IMR-90 (cell line): ENCODE measurements around the gene OR4K13. TPM values are rescaled to one million over a fixed set of nuclear protein-coding genes. Genes with fewer than 3 reads are reported as not detected.

ENCODE experiments used
- ATAC-seq: fragments of 200-7000 bp; cut with Tn5 transposase; 2 replicates; pipeline ENCODE4 v1.9.1; 2020; ENCODE audit warnings: low read depth, mild to moderate bottlenecking, moderate library complexity
- BruUV-seq: library from RNA; stranded (reverse); fragments of 400-500 nt; replicated peaks from 2 replicates; lab custom pipeline; 2021; lab: Mats Ljungman, UMichigan
- CTCF ChIA-PET: fragments of 300-600 bp; formaldehyde crosslinking; extraction: SDS; loops from one replicate; lab custom pipeline; 2021; ENCODE audit warnings: antibody characterized with exemption; lab: Yijun Ruan, JAX
- POLR2A ChIA-PET: fragments of 300-600 bp; sonication (Branson Sonifier 250); formaldehyde crosslinking; loops from one replicate; lab custom pipeline; 2022; ENCODE audit warnings: antibody characterized with exemption; ENCODE audit not compliant: unreplicated experiment; lab: Charles Lee
- DNase-seq: peaks from one replicate; pipeline ENCODE4 v3.0.0; 2013
- H2AFZ ChIP-seq: replicated peaks from 2 replicates; pipeline ENCODE3; 2013; ENCODE audit warnings: low read length, mild to moderate bottlenecking; ENCODE audit not compliant: poor library complexity
- H2AK5ac ChIP-seq: 2 replicates; pipeline ENCODE4 v1.6.1; 2013; ENCODE audit warnings: low read depth, low read length, inconsistent platforms
- H2AK9ac ChIP-seq: replicated peaks from 2 replicates; pipeline ENCODE3; 2013; ENCODE audit warnings: mild to moderate bottlenecking, low read depth, low read length, moderate library complexity; ENCODE audit not compliant: poor library complexity
- H2BK120ac ChIP-seq: 2 replicates; pipeline ENCODE4 v1.6.1; 2013; ENCODE audit warnings: low read depth, low read length, inconsistent platforms
- H2BK15ac ChIP-seq: 3 replicates; pipeline ENCODE4 v1.6.1; 2013; ENCODE audit warnings: low read depth, low read length, inconsistent platforms
- H2BK20ac ChIP-seq: 2 replicates; pipeline ENCODE4 v1.6.1; 2013; ENCODE audit warnings: low read depth, mild to moderate bottlenecking, inconsistent platforms, low read length, moderate library complexity
- H2BK5ac ChIP-seq: 2 replicates; pipeline ENCODE4 v1.6.1; 2013; ENCODE audit warnings: mild to moderate bottlenecking, low read depth, low read length, inconsistent platforms; ENCODE audit not compliant: poor library complexity, severe bottlenecking
- H3K14ac ChIP-seq: replicated peaks from 2 replicates; pipeline ENCODE4 v1.6.1; 2013; ENCODE audit warnings: low read depth, low read length, inconsistent platforms
- H3K18ac ChIP-seq: 2 replicates; pipeline ENCODE4 v1.6.1; 2013; ENCODE audit warnings: low read depth, low read length, control low read depth
- H3K23ac ChIP-seq: 2 replicates; pipeline ENCODE4 v1.6.1; 2013; ENCODE audit warnings: low read depth, low read length, inconsistent platforms
- H3K27ac ChIP-seq: 2 replicates; pipeline ENCODE4 v1.5.1; 2013; ENCODE audit warnings: mild to moderate bottlenecking, control low read depth, low read length; ENCODE audit not compliant: insufficient read depth
- H3K27me3 ChIP-seq: 2 replicates; pipeline ENCODE4 v1.6.1; 2013; ENCODE audit warnings: low read length; ENCODE audit not compliant: control insufficient read depth, insufficient read depth
- H3K36me3 ChIP-seq: 2 replicates; pipeline ENCODE4 v1.6.1; 2013; ENCODE audit warnings: low read length, mixed read lengths; ENCODE audit not compliant: control insufficient read depth, insufficient read depth
- H3K4ac ChIP-seq: 2 replicates; pipeline ENCODE4 v1.6.1; 2013; ENCODE audit warnings: low read depth, low read length, inconsistent platforms
- H3K4me1 ChIP-seq: 2 replicates; pipeline ENCODE4 v1.6.1; 2013; ENCODE audit warnings: low read length, mixed read lengths; ENCODE audit not compliant: control insufficient read depth, insufficient read depth
- H3K4me2 ChIP-seq: 2 replicates; pipeline ENCODE4 v1.6.1; 2013; ENCODE audit warnings: low read depth, mild to moderate bottlenecking, control low read depth, low read length, moderate library complexity
- H3K4me3 ChIP-seq: 2 replicates; pipeline ENCODE4 v1.5.1; 2013; ENCODE audit warnings: low read depth, mild to moderate bottlenecking, control low read depth, low read length, moderate library complexity; ENCODE audit not compliant: insufficient read depth
- H3K56ac ChIP-seq: 2 replicates; pipeline ENCODE4 v1.6.1; 2013; ENCODE audit warnings: low read length, inconsistent platforms; ENCODE audit not compliant: insufficient read depth; ENCODE audit errors: extremely low read depth
- H3K79me1 ChIP-seq, 2 experiments: 2 replicates each; pipeline ENCODE4 v1.6.1; 2013; ENCODE audit warnings: low read length in 2 of 2, inconsistent platforms in 1 of 2, low read depth in 1 of 2
- H3K9ac ChIP-seq: 2 replicates; pipeline ENCODE4 v1.6.1; 2013; ENCODE audit warnings: low read depth, low read length, control low read depth
- H3K9me1 ChIP-seq: 2 replicates; pipeline ENCODE4 v1.6.1; 2013; ENCODE audit warnings: low read length, inconsistent platforms; ENCODE audit not compliant: insufficient read depth
- H3K9me3 ChIP-seq: 2 replicates; pipeline ENCODE4 v1.6.1; 2013; ENCODE audit warnings: low read length; ENCODE audit not compliant: control insufficient read depth, insufficient read depth
- H4K20me1 ChIP-seq: 2 replicates; pipeline ENCODE4 v1.6.1; 2013; ENCODE audit warnings: low read length, inconsistent platforms; ENCODE audit not compliant: insufficient read depth
- H4K5ac ChIP-seq: 2 replicates; pipeline ENCODE4 v1.6.1; 2013; ENCODE audit warnings: mild to moderate bottlenecking, low read depth, low read length, control low read depth
- H4K8ac ChIP-seq, 2 experiments: 2 replicates each; pipeline ENCODE4 v1.6.1; 2013; ENCODE audit warnings: low read depth in 2 of 2, low read length in 2 of 2, control low read depth in 1 of 2, inconsistent platforms in 1 of 2
- H4K91ac ChIP-seq: 2 replicates; pipeline ENCODE4 v1.6.1; 2013; ENCODE audit warnings: low read depth, low read length, inconsistent platforms; ENCODE audit not compliant: insufficient read depth
- BHLHE40 ChIP-seq: fragments of 150-350 bp; IDR thresholded peaks from 2 replicates; pipeline ENCODE4 v1.6.1; 2016; ENCODE audit warnings: mild to moderate bottlenecking, low read depth, low read length
- CEBPB ChIP-seq: IDR thresholded peaks from 2 replicates; pipeline ENCODE4 v1.6.1; 2012; ENCODE audit warnings: low read depth, low read length, improper control_type of control experiment
- CHD1 ChIP-seq: IDR thresholded peaks from 2 replicates; pipeline ENCODE4 v1.6.1; 2012; ENCODE audit warnings: low read depth, low read length, improper control_type of control experiment
- ELK1 ChIP-seq: fragments of 150-350 bp; IDR thresholded peaks from 2 replicates; pipeline ENCODE4 v1.6.1; 2016; ENCODE audit warnings: low read depth, mild to moderate bottlenecking, low read length, moderate library complexity, borderline replicate concordance
- FOS ChIP-seq: fragments of 150-350 bp; IDR thresholded peaks from 2 replicates; pipeline ENCODE4 v1.6.1; 2016; ENCODE audit warnings: low read depth, low read length
- MAFK ChIP-seq: IDR thresholded peaks from 2 replicates; pipeline ENCODE4 v1.6.1; 2012; ENCODE audit warnings: low read depth, low read length, improper control_type of control experiment
- MAZ ChIP-seq: IDR thresholded peaks from 2 replicates; pipeline ENCODE4 v1.6.1; 2012; ENCODE audit warnings: low read depth, mild to moderate bottlenecking, low read length, improper control_type of control experiment, moderate library complexity, borderline replicate concordance
- MXI1 ChIP-seq: IDR thresholded peaks from 2 replicates; pipeline ENCODE4 v1.6.1; 2012; ENCODE audit warnings: low read depth, mild to moderate bottlenecking, low read length, moderate library complexity, borderline replicate concordance
- NFE2L2 ChIP-seq: fragments of 150-350 bp; IDR thresholded peaks from 2 replicates; pipeline ENCODE4 v1.6.1; 2016; ENCODE audit warnings: low read depth, mild to moderate bottlenecking, low read length
- POLR2A ChIP-seq: IDR thresholded peaks from 2 replicates; pipeline ENCODE4 v1.6.1; 2012; ENCODE audit warnings: mild to moderate bottlenecking, low read depth, low read length
- RAD21 ChIP-seq: IDR thresholded peaks from 2 replicates; pipeline ENCODE4 v1.6.1; 2012; ENCODE audit warnings: low read length, improper control_type of control experiment
- RCOR1 ChIP-seq: IDR thresholded peaks from 2 replicates; pipeline ENCODE4 v1.6.1; 2012; ENCODE audit warnings: mild to moderate bottlenecking, low read length, improper control_type of control experiment; ENCODE audit not compliant: insufficient replicate concordance
- RFX5 ChIP-seq: IDR thresholded peaks from 2 replicates; pipeline ENCODE4 v1.8.0; 2012; ENCODE audit warnings: low read depth, mild to moderate bottlenecking, low read length, moderate library complexity
- SMC3 ChIP-seq: fragments of 150-350 bp; IDR thresholded peaks from 2 replicates; pipeline ENCODE4 v1.6.1; 2016; ENCODE audit warnings: low read depth, mild to moderate bottlenecking, antibody characterized with exemption, low read length, moderate library complexity
- WGBS, 2 experiments: methylation state at CpG; one replicate each; pipeline versions ENCODE4 v1.1.5 to v1.1.7; 2013; ENCODE audit warnings: missing lambda C conversion rate in 2 of 2; ENCODE audit not compliant: insufficient read length in 1 of 2; ENCODE audit errors: extremely low coverage in 2 of 2; 5-methylcytosine and 5-hydroxymethylcytosine counted together
- dilution Hi-C: fragments of 300-500 bp; cut with HindIII; formaldehyde crosslinking; loops from one replicate; pipeline ENCODE4 v1.14.3; 2018; ENCODE audit warnings: low sequenced_read_pairs; ENCODE audit not compliant: unreplicated experiment
- in situ Hi-C: fragments of 300-500 bp; cut with MboI; formaldehyde crosslinking; loops from 3 replicates; pipeline ENCODE4 v1.14.3; 2019; ENCODE audit warnings: low sequenced_read_pairs, inconsistent platforms, mixed read lengths
- intact Hi-C: fragments of 100-400 bp; cut with micrococcal nuclease; formaldehyde crosslinking; loops from 2 replicates; pipeline ENCODE4 v1.10.0; 2022
- polyA plus RNA-seq, 3 experiments: library from polyadenylated mRNA; depleted of rRNA; stranded (reverse); fragments of >200 nt; gene quantifications; 2 replicates each; pipeline ENCODE4 v1.2.3, GENCODE V29; 2012; ENCODE audit warnings: low replicate concordance in 1 of 3
- total RNA-seq: library from RNA; depleted of rRNA; stranded (reverse); fragments of >200 nt; gene quantifications from 2 replicates; pipeline ENCODE4 v1.2.3, GENCODE V29; 2012
- TF ChIP-seq, protein P1 (sequence below): conservative IDR thresholded peaks from 2 replicates; pipeline ENCODE4 v1.5.1; 2012; ENCODE audit warnings: mild to moderate bottlenecking, low read depth, low read length, improper control_type of control experiment
- TF ChIP-seq, protein P2 (sequence below): fragments of 150-350 bp; IDR thresholded peaks from 2 replicates; pipeline ENCODE4 v1.6.1; 2017; ENCODE audit warnings: mild to moderate bottlenecking, antibody characterized with exemption, low read length, low read depth

Gene OR4K13
- total and polyA plus RNA-seq, 2 of the 4 experiments (the other 2 are of a cell fraction), result not detected

- no peak overlapping the region for H2BK5ac ChIP-seq
- CTCF ChIA-PET, result no interaction called here
- H3K9ac ChIP-seq, result no peak overlapping the region
- no peak overlapping the region for H2BK15ac ChIP-seq
- H4K8ac ChIP-seq, result no peak overlapping the region
- H3K4ac ChIP-seq, result no peak overlapping the region
- no peak overlapping the region for H2AFZ ChIP-seq
- no peak overlapping the region for H3K14ac ChIP-seq
- no peak overlapping the region for H4K5ac ChIP-seq
- no peak overlapping the region for H3K56ac ChIP-seq
- no peak overlapping the region for H2BK20ac ChIP-seq
- no peaks in the 10 kb centered on the region for H3K79me1 ChIP-seq
- H3K27ac ChIP-seq, result no peak overlapping the region
- H4K20me1 ChIP-seq, result no peaks in the 10 kb centered on the region
- no peak overlapping the region for H2AK5ac ChIP-seq
- intact Hi-C loops (no loop called here), dilution Hi-C loops (no loop called here), in situ Hi-C loops (no loop called here)
- no peak overlapping the region for H2BK120ac ChIP-seq
- H2AK9ac ChIP-seq, result no peak overlapping the region
- peaks cover 4% of the 10 kb centered on the region for H3K9me3 ChIP-seq
- no peak for TF ChIP-seq RFX5
- no peak for TF ChIP-seq MXI1
- TF ChIP-seq MAFK, result no peak
- TF ChIP-seq, protein P1, sequence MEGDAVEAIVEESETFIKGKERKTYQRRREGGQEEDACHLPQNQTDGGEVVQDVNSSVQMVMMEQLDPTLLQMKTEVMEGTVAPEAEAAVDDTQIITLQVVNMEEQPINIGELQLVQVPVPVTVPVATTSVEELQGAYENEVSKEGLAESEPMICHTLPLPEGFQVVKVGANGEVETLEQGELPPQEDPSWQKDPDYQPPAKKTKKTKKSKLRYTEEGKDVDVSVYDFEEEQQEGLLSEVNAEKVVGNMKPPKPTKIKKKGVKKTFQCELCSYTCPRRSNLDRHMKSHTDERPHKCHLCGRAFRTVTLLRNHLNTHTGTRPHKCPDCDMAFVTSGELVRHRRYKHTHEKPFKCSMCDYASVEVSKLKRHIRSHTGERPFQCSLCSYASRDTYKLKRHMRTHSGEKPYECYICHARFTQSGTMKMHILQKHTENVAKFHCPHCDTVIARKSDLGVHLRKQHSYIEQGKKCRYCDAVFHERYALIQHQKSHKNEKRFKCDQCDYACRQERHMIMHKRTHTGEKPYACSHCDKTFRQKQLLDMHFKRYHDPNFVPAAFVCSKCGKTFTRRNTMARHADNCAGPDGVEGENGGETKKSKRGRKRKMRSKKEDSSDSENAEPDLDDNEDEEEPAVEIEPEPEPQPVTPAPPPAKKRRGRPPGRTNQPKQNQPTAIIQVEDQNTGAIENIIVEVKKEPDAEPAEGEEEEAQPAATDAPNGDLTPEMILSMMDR, result no peak
- no peak for TF ChIP-seq NFE2L2
- TF ChIP-seq CHD1, result no peak
- TF ChIP-seq RAD21, result no peak
- TF ChIP-seq MAZ, result no peak
- TF ChIP-seq POLR2A, result no peak
- no peak for TF ChIP-seq BHLHE40
- no peak for TF ChIP-seq ELK1
- TF ChIP-seq RCOR1, result no peak
- no peak for TF ChIP-seq SMC3
- TF ChIP-seq, protein P2, sequence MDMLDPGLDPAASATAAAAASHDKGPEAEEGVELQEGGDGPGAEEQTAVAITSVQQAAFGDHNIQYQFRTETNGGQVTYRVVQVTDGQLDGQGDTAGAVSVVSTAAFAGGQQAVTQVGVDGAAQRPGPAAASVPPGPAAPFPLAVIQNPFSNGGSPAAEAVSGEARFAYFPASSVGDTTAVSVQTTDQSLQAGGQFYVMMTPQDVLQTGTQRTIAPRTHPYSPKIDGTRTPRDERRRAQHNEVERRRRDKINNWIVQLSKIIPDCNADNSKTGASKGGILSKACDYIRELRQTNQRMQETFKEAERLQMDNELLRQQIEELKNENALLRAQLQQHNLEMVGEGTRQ, result no peak
- no peak for TF ChIP-seq FOS
- TF ChIP-seq CEBPB, result no peak
- no peak overlapping the region for H4K91ac ChIP-seq
- no peaks in the 10 kb centered on the region for H3K27me3 ChIP-seq
- H3K9me1 ChIP-seq, result no peaks in the 10 kb centered on the region
- no peak for DNase-seq
- H3K23ac ChIP-seq, result no peak overlapping the region
- no peak overlapping the region for H3K4me2 ChIP-seq
- no peak for ATAC-seq
- H3K4me3 ChIP-seq, result no peak overlapping the region
- no CpG with 5 or more reads among the region's 5 CpGs for WGBS, 2 experiments
- no peak overlapping the region for H3K18ac ChIP-seq
- POLR2A ChIA-PET, result no interaction called here
- H3K36me3 ChIP-seq, result no peaks in the 10 kb centered on the region
- no peaks in the 10 kb centered on the region for H3K4me1 ChIP-seq
- BruUV-seq, result no TSS peak
Measured at GRCh38 chr14:20044243-20044642, 8.4 kb upstream of the OR4K13 start.
